HG03378 (cell line): ENCODE data around the gene MEOX1.

Experiments used
- ATAC-seq: cut with Tn5 transposase; IDR thresholded peaks from one replicate; pipeline ENCODE4 v1.9.1; 2021; ENCODE audit warnings: mild to moderate bottlenecking, moderate library complexity; ENCODE audit not compliant: unreplicated experiment

MEOX1 gene

GRCh38 chr17:43659823-43660617 is 1.7 kb downstream of the MEOX1 start:
- ATAC-seq, result no peak

GRCh38 chr17:43658900-43659299 is 2.8 kb downstream of the MEOX1 start:
- ATAC-seq, result no peak

- ATAC-seq, result no peak
Measured at GRCh38 chr17:43655693-43656255, 5.9 kb downstream of the MEOX1 start.

- no peak for ATAC-seq
Measured at GRCh38 chr17:43652124-43652480, 9.6 kb downstream of the MEOX1 start.

- no peak for ATAC-seq
Measured at GRCh38 chr17:43650471-43650870, 11.3 kb downstream of the MEOX1 start.

GRCh38 chr17:43648916-43649315 is 12.8 kb downstream of the MEOX1 start:
- ATAC-seq, result no peak

GRCh38 chr17:43645765-43646481 is 15.8 kb downstream of the MEOX1 start:
- ATAC-seq, result no peak

GRCh38 chr17:43645450-43645764 is 16.3 kb downstream of the MEOX1 start:
- ATAC-seq, result no peak

GRCh38 chr17:43644081-43644480 is 17.6 kb downstream of the MEOX1 start:
- no peak for ATAC-seq

GRCh38 chr17:43641416-43641815 is 20.3 kb downstream of the MEOX1 start:
- ATAC-seq, result no peak

- ATAC-seq, result no peak
Measured at GRCh38 chr17:43640491-43641252, 21.1 kb downstream of the MEOX1 start.

- ATAC-seq, result no peak
Measured at GRCh38 chr17:43637563-43638323, 24.0 kb downstream of the MEOX1 start.

- ATAC-seq, result no peak
Measured at GRCh38 chr17:43636426-43636825, 25.3 kb downstream of the MEOX1 start.

GRCh38 chr17:43634591-43635125 is 27.1 kb downstream of the MEOX1 start:
- ATAC-seq, result no peak

- ATAC-seq, result no peak
Measured at GRCh38 chr17:43632221-43632620, 29.5 kb downstream of the MEOX1 start.

- ATAC-seq, result no peak
Measured at GRCh38 chr17:43631429-43631828, 30.3 kb downstream of the MEOX1 start.

GRCh38 chr17:43628089-43628650 is 33.6 kb downstream of the MEOX1 start:
- no peak for ATAC-seq

- no peak for ATAC-seq
Measured at GRCh38 chr17:43627653-43628052, 34.1 kb downstream of the MEOX1 start.

GRCh38 chr17:43626023-43626422 is 35.7 kb downstream of the MEOX1 start:
- no peak for ATAC-seq

GRCh38 chr17:43625606-43626005 is 36.1 kb downstream of the MEOX1 start:
- no peak for ATAC-seq
